HG03159 (cell line): ENCODE results near the gene SMU1.
"Not testable (repeated sequence)": the region's sequence is repeated elsewhere in the genome, so short reads cannot be mapped to it uniquely, and the experiment has no call there.

Experiments
- ATAC-seq: cut with Tn5 transposase; IDR thresholded peaks from one replicate; pipeline ENCODE4 v1.9.1; 2021; ENCODE audit warnings: mild to moderate bottlenecking, moderate library complexity; ENCODE audit not compliant: unreplicated experiment

The SMU1 gene

DNA sequence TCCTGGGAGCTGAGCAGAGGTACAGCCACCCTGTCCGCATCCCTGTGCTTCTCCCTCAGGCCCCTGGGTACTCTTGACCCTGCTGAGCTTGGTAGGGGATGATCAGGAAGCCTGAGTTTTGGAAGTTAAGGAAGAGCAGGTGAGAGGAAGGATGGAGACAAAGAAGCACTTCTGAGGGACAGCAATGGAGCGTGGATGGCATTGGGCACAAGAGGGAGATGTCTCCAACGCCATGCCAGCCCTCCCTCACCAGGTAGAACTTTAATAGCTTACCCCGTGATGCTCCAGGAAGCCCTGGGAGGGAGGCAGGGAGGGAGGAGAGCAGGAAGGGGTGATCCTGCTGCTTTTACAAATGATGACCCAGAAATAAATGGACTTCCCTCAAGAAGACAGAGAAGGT, 29.9 kb upstream of the SMU1 start:
- ATAC-seq, result no peak

DNA sequence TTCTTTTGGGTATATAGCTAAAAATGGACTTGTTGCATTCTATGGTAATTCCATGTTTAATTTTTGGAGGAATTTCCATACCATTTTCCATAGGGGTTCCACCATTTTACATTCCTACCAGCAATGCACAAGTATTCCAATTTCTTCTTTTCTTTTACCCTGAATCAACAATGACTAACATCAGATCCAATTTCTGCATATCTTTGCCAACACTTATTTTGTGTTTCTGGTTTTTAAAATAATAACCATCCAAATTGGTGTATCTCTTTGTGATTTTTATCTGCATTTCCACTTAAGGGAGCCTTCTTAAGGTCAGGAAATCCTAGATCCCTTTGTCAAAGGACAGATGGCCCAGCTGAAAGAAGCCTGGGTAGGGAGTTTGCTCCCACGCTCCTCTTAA, 29.5 kb upstream of the SMU1 start:
- no peak for ATAC-seq

- ATAC-seq, result no peak
Observed at GRCh38 chr9:33105504-33105903, 29.0 kb upstream of the SMU1 start.

- no peak for ATAC-seq
Observed at GRCh38 chr9:33104401-33104800, 27.9 kb upstream of the SMU1 start.

- no peak for ATAC-seq
Observed at GRCh38 chr9:33103501-33104281, 27.2 kb upstream of the SMU1 start.

DNA sequence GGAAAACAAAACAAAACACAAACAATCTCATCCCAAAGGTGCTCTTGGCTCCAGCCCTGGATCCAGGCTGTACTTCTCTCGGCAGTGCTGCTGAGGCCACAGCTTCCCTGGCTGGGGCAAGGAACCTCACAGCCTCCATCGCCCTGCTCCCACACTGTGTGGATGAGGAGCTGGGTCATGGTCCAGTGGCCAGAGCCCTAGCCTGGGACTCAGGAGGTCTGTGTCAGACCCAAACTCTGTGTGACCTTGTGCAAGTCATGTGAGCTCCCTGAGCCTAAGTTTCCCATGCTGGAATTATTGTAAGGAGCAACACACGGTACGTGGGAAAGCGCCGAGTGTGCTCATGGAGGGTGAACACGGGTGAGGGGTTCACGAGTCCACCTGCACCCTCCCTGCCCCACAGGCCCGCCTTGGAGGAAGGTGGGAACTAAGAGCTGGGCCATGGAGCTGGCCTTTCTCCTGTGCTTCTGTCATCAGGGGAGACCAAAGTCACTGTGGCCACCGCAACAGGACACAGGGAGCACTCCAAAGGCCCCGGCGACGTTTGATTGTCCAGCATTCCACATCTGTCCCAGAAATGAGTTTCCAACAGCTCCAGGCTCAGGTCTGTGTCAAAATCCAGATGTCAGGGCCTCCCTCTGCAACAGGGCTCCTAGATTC, 26.2 kb upstream of the SMU1 start:
- no peak for ATAC-seq

GRCh38 chr9:33101104-33101951, 24.9 kb upstream of the SMU1 start:
- no peak for ATAC-seq

DNA sequence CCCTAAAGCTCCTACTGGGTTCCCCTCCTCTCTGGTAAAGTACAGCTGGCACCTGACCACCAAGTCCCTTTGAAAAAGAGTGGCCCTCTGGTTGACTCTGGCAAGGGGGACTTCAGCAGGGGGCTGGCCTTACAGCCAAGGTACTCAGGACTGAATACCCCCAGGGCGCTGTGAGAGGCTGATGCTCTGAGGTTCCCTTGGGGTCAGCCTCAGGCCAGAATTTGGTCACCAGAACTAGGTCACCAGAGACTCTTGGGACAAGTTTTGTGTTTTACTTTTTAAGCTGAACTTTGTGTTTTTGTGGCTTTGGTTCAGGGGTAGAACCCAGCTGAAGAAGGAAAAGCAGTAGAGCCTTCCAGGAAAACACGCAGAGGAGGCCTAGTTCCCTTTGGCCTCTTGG, 23.3 kb upstream of the SMU1 start:
- no peak for ATAC-seq

GRCh38 chr9:33097192-33097591, 20.7 kb upstream of the SMU1 start:
- no peak for ATAC-seq

DNA sequence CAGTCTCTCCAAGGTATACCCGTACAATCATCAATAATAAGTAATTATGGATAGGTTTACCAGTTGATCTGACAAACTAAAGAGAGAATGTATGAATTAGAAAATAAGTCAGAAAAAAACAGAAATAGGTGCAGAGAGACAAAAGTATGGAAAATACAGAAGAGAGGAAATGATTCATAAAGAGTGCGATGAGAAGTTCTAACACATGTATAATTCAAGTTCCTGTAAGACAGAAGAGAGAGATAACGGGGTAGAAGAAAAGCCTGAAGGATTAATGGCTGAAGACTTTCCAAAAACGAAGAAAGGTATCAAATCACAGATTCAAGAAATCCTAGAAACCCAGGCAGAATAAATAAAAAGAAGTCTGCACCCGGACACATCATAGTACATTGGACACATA, 16.2 kb upstream of the SMU1 start:
- ATAC-seq, result no peak

DNA sequence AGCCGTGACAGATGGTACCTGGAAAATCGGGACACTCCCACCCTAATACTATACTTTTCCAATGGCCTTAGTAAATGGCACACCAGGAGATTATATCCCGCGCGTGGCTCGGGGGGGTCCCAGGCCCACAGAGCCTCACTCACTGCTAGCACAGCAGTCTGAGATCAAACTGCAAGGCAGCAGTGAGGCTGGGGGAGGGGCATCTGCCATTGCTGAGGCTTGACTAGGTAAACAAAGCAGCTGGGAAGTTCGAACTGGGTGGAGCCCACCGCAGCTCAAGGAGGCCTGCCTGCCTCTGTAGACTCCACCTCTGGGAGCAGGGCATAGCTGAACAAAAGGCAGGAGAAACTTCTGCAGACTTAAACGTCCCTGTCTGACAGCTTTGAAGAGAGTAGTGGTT, 9.2 kb upstream of the SMU1 start:
- ATAC-seq, result not testable (repeated sequence)

- no peak for ATAC-seq
Observed at GRCh38 chr9:33082538-33083326, 6.3 kb upstream of the SMU1 start.

DNA sequence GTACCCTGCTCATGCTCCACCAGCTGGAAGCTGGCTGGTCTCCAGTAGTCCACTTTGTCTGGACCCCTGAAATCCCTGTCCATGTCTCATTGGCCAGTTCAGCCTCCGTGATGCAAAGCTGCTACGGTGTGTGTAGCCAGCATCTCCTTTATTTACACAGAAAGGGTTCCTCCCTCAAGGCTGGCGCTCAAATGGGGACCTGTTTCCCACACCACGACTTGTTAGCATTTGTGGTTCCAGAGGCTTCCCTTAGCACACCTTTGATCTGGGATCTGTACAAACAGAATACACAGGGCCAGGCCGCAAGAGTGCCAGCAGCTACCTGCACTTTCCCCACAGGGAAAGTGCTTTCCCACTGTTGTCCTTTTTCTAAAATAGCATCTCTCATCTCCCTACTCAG, 5.7 kb upstream of the SMU1 start:
- no peak for ATAC-seq

DNA sequence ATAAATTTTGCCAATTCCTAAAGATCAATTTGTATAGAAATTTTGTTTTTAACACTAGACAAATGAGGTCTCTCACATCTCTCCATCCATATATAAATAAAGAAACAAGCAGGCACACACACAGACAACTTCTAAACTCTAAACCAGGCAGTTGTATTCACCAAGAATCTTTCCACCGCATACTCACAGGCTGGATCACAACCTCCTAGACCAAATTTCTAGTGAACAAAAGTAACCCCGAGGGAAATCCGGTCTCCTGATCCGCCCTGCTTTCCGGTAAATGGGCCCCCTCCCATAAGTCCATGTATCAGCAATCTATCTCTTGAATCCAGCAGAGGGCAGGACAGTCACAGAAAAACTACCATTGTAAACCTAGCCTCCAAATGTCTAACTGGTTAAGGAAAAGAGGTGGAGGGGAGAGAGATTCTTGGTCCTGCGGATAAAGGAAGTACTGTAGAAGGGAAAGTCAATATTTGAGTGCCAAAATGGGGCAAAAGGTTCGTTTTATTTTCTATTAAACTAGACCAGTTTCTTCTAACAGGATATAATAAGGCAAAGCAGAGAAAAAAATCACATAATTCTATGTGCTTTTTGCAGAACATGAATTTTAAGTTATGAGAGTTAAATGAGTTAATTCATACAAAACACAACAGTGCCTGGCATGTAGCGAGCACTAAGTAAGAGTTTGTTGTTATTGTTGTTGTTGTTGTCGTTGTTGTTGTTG, 4.8 kb upstream of the SMU1 start:
- no peak for ATAC-seq

- ATAC-seq, result no peak
Observed at GRCh38 chr9:33080534-33080933, 4.1 kb upstream of the SMU1 start.

DNA sequence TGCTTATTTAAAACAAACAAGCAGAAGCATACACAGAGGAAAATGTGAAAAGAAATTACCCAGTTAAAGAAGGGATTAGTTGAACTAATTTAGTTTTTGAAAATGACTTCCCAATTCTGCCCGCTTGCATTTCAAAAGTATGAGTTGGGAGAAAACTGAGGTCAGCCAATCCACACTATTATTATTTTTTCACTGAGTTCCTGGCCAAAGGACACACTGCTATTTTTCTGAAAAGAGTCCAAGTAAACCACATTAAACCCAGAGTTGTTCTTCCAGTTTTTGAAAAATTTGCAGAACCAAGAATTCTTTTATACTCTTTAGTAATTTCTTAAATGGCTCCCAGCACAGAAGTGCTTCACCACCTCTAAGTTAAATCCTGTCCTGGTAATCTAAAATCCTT, 7.5 kb downstream of the SMU1 start:
- no peak for ATAC-seq

- ATAC-seq, result peak; percentile 76
Observed at GRCh38 chr9:33065157-33066076, 11.1 kb downstream of the SMU1 start.

GRCh38 chr9:33051144-33051543, 25.3 kb downstream of the SMU1 start:
- ATAC-seq, result no peak

DNA sequence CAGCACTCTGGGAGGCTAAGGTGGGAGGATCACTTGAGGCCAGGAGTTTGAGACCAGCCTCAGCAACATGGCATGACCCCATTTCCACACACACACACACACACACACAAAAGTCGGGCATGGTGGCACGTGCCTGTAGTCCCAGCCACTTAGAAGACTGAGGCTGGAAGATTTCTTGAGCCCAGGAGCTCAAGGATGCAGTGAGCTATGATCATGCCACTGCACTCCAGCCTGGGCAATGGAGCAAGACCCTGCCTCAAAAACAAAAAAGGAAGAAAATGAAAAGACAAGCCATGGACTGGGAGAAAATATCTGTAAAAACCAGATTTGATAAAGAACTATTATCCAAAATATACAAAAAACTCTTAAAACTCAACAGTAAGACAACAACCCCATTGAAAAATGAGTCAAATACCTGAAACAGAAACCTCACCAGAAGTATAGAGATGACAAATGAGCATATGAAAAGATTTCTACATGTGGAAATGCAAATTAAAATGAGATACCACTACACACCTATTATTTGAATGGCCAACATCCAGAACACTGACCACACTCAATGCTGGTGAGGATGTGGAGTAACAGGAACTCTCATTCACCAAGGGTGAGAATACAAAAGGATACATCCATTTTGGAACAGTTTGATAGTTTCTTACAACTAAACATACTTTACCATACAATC, 26.7 kb downstream of the SMU1 start:
- ATAC-seq, result peak; percentile 65
